H1 (cell line): ENCODE data around the gene COLEC12.

Experiments used
- CBX8 ChIP-seq: fragments of 300-800, 300-1000 bp; sonication (generic); IDR thresholded peaks from 2 replicates; pipeline ENCODE4 v1.7.1; 2016; ENCODE audit warnings: low read depth, low read length, borderline replicate concordance
- CTCF ChIP-seq, 3 experiments: IDR thresholded peaks; 1 replicate in 2 of 3; 2 replicates in 1 of 3; pipeline versions ENCODE4 v1.5.1 to v1.6.1; 2011; ENCODE audit warnings: low read length in 3 of 3, mild to moderate bottlenecking in 3 of 3, inconsistent platforms in 2 of 3, low read depth in 1 of 3, moderate library complexity in 1 of 3; ENCODE audit not compliant: insufficient read depth in 1 of 3; ENCODE audit errors: control extremely low read depth in 1 of 3
- KDM5A ChIP-seq: fragments of 200-600 bp; IDR thresholded peaks from 2 replicates; pipeline ENCODE4 v1.7.1; 2012; ENCODE audit warnings: mild to moderate bottlenecking, low read length, inconsistent platforms, mixed read lengths
- POLR2A ChIP-seq, 2 experiments: IDR thresholded peaks; 1 replicate in 1 of 2; 2 replicates in 1 of 2; pipeline ENCODE4 v1.6.1; 2011; ENCODE audit warnings: low read depth in 2 of 2, low read length in 2 of 2, mild to moderate bottlenecking in 2 of 2; ENCODE audit errors: control extremely low read depth in 1 of 2
- SRF ChIP-seq: IDR thresholded peaks from 2 replicates; pipeline ENCODE4 v1.6.1; 2011; ENCODE audit warnings: mild to moderate bottlenecking, low read depth, low read length, moderate library complexity
- SUZ12 ChIP-seq: fragments of 200-600 bp; sonication (generic); IDR thresholded peaks from 2 replicates; pipeline ENCODE4 v1.6.1; 2012; ENCODE audit warnings: mild to moderate bottlenecking, inconsistent platforms, low read length, moderate library complexity, mixed read lengths

GRCh38 chr18:461762-462161 is 38.7 kb downstream of the COLEC12 start:
- TF ChIP-seq KDM5A (no peak), CTCF (IDR thresholded peaks at IDR 0.05; ENCODE audit: control extremely low read depth in 1 of 3, insufficient read depth in 1 of 3, low read depth in 1 of 3, low read length in 3 of 3) (no peak), CBX8 (no peak), SUZ12 (no peak), POLR2A (IDR thresholded peaks at IDR 0.05; ENCODE audit: control extremely low read depth in 1 of 2, low read depth in 2 of 2, low read length in 2 of 2) (no peak), SRF (no peak)
